Measurements from ENCODE around the gene AJM1.
"Not testable (repeated sequence)": the region's sequence is repeated elsewhere in the genome, so short reads cannot be mapped to it uniquely, and the experiment has no call there.

The AJM1 gene

DNA sequence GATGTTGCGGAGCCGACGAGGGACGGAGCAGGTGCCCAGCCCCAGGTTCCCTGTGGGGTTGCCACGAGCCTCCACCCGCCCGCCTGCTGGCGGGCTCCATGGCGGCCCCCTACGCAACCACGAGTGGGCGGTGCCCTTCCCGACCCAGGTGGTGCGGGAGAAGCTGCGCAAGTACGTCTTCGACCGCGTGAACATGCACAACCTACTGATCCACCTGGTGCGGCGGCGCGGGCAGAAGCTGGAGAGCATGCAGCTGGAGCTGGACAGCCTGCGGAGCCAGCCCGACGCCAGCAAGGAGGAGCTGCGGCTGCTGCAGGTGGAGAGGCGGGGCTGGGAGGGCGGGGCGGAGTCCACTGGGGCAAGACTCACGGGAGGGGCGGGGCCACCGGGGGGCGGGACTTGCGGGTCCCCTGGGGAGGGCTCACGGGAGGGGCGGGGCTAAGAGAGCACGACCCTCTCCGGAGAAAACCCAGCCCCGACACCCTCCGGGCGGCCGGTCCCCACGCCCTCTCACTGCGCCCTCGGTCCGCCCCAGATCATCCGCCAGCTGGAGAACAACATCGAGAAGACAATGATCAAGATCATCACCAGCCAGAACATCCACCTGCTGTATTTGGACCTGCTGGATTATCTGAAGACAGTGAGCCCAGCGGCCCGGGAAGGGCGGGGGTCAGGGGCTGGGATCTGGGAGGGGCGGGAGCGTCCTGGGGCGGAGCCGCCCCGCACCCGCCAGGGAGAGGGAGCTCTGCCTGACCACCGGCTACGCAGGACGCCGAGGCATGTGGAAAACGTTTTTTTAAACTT, 42.2 kb upstream of the AJM1 start:
- Histone ChIP-seq H3K4me3 (ENCODE audit: insufficient read depth, low read depth, low read length, poor library complexity, severe bottlenecking) (peak overlapping the region; percentile 47), H3K36me3 (ENCODE audit: control insufficient read depth, insufficient read depth, low read length) (no peaks in the 10 kb centered on the region), H3K27ac (ENCODE audit: insufficient read depth, low read length, poor library complexity, severe bottlenecking) (peak overlapping the region; percentile 32), H3K4me1 (ENCODE audit: control insufficient read depth, insufficient read depth, low read length, poor library complexity, severe bottlenecking) (peaks cover 22% of the 10 kb centered on the region), H3K27me3 (replicated peaks; ENCODE audit: control insufficient read depth, insufficient read depth, low read length, poor library complexity, severe bottlenecking) (no peaks in the 10 kb centered on the region), H3K9me3 (ENCODE audit: control insufficient read depth, low read length) (no peaks in the 10 kb centered on the region)
- peak; percentile 81 to 93 (median 87) for DNase-seq

DNA sequence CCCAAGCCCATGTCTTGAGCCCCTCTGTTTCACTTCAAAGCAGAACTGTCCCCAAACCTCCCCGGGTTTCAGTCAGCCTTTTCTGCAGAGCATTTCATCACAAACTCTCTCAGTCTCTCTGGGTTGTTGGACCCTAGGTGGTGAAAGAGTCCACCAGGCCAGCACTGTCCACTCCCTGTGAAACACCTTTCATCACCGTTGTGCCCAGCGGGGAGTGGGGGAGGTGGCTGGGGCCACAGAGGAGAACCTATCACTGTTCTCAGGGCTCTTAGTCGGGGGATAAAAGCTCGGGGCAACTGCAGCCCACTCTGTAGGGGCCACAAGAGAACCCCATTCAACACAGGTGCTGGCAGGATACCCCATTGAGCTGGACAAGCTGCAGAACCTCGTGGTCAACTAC, 40.0 kb upstream of the AJM1 start:
- no peaks in the 10 kb centered on the region for H3K27me3 ChIP-seq (replicated peaks; ENCODE audit: control insufficient read depth, insufficient read depth, low read length, poor library complexity, severe bottlenecking)
- no peak for DNase-seq
- H3K36me3 ChIP-seq (ENCODE audit: control insufficient read depth, insufficient read depth, low read length): no peaks in the 10 kb centered on the region
- no peak overlapping the region for H3K27ac ChIP-seq (ENCODE audit: insufficient read depth, low read length, poor library complexity, severe bottlenecking)
- H3K9me3 ChIP-seq (ENCODE audit: control insufficient read depth, low read length): no peaks in the 10 kb centered on the region
- peaks cover 33% of the 10 kb centered on the region for H3K4me1 ChIP-seq (ENCODE audit: control insufficient read depth, insufficient read depth, low read length, poor library complexity, severe bottlenecking)
- H3K4me3 ChIP-seq (ENCODE audit: insufficient read depth, low read depth, low read length, poor library complexity, severe bottlenecking): no peak overlapping the region

DNA sequence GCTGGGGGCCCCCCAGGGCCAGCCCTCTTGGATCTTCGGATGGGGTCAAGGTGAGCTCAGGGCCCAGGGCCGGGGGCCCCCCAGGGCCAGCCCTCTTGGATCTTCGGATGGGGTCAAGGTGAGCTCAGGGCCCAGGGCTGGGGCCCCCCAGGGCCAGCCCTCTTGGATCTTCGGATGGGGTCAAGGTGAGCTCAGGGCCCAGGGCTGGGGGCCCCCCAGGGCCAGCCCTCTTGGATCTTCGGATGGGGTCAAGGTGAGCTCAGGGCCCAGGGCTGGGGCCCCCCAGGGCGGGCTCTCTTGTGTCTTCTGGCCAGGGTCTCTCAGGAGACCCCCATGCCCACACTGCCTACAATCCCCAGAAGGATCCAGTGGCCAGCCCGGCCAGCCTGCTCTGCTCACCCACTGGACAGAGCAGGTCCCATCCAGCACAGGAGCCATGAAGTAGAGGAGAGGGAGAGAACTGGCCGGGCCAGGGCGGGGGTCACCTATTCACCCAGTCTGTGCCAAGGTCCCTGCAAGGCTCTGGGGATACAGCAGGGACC, 39.2 kb upstream of the AJM1 start:
- H3K27me3 ChIP-seq (replicated peaks; ENCODE audit: control insufficient read depth, insufficient read depth, low read length, poor library complexity, severe bottlenecking); H3K36me3 ChIP-seq (ENCODE audit: control insufficient read depth, insufficient read depth, low read length); H3K4me3 ChIP-seq (ENCODE audit: insufficient read depth, low read depth, low read length, poor library complexity, severe bottlenecking); H3K27ac ChIP-seq (ENCODE audit: insufficient read depth, low read length, poor library complexity, severe bottlenecking); H3K9me3 ChIP-seq (ENCODE audit: control insufficient read depth, low read length); DNase-seq: not testable (repeated sequence)
- peaks cover 34% of the 10 kb centered on the region for H3K4me1 ChIP-seq (ENCODE audit: control insufficient read depth, insufficient read depth, low read length, poor library complexity, severe bottlenecking)

DNA sequence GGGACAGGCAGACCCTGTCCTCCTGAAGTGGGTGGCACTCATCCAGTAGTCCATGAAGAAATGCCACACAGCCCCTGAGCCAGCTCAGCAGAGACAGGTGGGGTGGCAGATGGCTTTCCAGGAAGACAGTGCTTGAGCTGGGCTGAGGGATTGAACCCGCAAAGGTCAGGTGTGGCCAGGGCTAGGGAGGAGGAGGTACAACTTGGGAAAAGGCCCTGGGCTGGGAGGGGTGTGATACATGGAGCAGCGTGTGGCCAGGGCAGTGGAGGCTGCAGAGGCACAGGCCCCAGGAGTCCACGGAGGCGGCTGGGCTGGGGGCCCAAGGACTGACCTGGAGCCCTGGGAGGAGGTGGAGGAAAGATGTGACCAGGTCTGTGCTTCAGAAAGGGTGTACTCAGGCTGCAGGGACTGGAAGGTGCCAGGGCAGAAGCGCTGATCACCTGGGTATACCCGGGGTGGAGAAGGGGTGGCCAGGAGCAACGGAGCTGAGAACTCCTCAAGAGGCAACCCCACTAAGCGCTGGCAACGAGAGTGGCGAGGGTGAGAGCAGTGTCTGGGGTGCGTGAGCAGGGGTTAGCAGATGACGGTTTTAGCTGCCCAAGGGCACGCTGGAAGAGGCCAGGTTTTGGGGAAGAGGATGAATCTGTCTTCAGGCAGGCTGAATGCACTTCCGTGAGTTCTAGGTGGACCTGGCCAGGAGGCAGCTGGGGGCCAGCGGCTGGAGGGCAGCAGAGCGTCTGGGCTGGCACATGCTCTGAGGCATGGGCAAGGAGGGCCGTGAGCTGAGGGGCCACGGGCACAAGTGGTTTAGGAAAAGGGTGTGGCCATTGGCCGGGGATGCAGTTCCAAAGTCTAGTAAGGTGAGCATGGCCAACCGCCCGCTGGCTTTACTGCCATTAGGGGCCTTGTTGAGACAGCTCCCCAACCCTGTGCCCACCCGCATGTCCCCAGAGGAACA, 38.4 kb upstream of the AJM1 start:
- Histone ChIP-seq H3K27ac (ENCODE audit: insufficient read depth, low read length, poor library complexity, severe bottlenecking) (no peak overlapping the region), H3K4me3 (ENCODE audit: insufficient read depth, low read depth, low read length, poor library complexity, severe bottlenecking) (no peak overlapping the region)

DNA sequence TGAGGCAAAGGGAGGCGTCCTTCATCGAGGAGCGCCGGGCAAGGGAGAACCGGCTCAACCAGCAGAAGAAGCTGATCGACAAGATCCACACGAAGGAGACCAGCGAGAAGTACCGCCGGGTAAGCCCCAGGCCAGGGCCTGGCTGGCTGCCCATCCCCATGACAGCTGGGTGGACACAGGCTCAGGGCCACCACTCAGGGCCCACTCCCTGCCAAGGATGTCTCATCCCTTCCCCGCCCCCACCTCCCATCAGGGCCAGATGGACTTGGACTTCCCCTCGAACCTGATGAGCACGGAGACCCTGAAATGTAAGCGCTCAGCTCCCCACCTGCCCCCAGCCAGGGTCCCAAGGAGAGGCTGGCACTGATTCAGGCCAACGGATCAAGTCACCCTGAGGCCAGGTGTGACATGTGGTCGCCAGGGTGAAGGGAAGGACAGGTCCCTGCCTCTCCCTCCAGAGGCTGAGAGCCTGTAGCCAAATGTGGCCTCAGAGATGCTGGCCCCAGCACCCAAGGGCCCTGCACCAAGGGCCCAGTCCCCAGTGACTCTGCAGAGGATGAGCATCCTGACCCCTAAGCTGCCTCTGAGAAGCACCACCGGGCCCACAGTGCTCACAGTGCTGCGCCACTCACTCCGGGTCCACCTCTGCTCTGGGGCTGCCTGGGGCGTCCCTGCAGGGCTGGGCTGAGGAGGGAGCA, 37.6 kb upstream of the AJM1 start:
- Histone ChIP-seq H3K4me1 (ENCODE audit: control insufficient read depth, insufficient read depth, low read length, poor library complexity, severe bottlenecking) (peaks cover 32% of the 10 kb centered on the region), H3K27ac (ENCODE audit: insufficient read depth, low read length, poor library complexity, severe bottlenecking) (no peak overlapping the region), H3K9me3 (ENCODE audit: control insufficient read depth, low read length) (no peaks in the 10 kb centered on the region), H3K4me3 (ENCODE audit: insufficient read depth, low read depth, low read length, poor library complexity, severe bottlenecking) (no peak overlapping the region), H3K27me3 (replicated peaks; ENCODE audit: control insufficient read depth, insufficient read depth, low read length, poor library complexity, severe bottlenecking) (no peaks in the 10 kb centered on the region), H3K36me3 (ENCODE audit: control insufficient read depth, insufficient read depth, low read length) (no peaks in the 10 kb centered on the region)
- DNase-seq: no peak

More for the DNA sequence above, 38.4 kb upstream of the AJM1 start:
- Histone ChIP-seq H3K27me3 (replicated peaks; ENCODE audit: control insufficient read depth, insufficient read depth, low read length, poor library complexity, severe bottlenecking) (no peaks in the 10 kb centered on the region), H3K9me3 (ENCODE audit: control insufficient read depth, low read length) (no peaks in the 10 kb centered on the region), H3K36me3 (ENCODE audit: control insufficient read depth, insufficient read depth, low read length) (no peaks in the 10 kb centered on the region), H3K4me1 (ENCODE audit: control insufficient read depth, insufficient read depth, low read length, poor library complexity, severe bottlenecking) (peaks cover 35% of the 10 kb centered on the region)
- DNase-seq: no peak

DNA sequence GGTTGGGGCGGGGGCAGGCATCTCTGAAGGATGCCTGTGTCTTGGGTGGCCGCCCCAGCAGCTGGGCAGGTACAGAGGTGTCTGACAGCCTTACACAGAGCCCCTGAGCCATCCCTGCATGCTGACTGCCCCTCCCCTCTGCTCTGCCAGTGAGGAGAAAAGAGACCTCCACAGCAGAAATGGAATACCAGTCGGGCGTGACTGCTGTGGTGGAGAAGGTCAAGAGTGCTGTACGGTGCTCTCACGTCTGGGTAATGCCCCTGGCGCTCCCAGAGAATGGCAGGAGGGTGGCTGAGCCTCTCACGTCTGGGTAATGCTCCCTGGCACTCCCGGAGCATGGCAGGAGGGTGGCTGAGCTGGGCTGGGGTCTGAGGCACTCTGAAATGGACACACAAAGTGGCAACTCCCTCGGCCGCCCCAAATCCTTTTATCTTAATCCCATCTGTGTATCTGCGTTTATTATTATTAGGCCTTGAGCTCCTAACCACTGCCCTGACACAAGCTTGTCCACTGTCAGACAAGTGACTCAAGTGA, 37.0 kb upstream of the AJM1 start:
- Histone ChIP-seq H3K9me3 (ENCODE audit: control insufficient read depth, low read length) (no peaks in the 10 kb centered on the region), H3K4me1 (ENCODE audit: control insufficient read depth, insufficient read depth, low read length, poor library complexity, severe bottlenecking) (peaks cover 30% of the 10 kb centered on the region), H3K4me3 (ENCODE audit: insufficient read depth, low read depth, low read length, poor library complexity, severe bottlenecking) (no peak overlapping the region)

DNA sequence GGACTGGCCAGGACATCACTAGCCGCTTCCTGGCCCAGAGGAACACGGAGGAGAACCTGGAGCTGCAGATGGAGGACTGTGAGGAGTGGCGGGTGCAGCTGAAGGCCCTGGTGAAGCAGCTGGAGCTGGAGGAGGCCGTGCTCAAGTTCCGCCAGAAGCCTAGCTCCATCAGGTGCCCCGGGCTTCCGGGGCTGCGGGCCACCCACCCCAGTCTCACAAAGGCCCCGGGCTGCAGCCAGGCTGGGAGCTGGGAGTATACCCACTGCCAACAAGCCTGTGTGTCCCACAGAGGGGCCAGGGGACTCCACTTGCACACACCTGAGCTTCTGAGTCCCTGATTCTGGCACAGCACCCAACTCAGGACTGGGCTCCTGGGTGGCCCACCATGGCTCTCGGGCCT, 36.2 kb upstream of the AJM1 start:
- Histone ChIP-seq H3K4me3 (ENCODE audit: insufficient read depth, low read depth, low read length, poor library complexity, severe bottlenecking) (no peak overlapping the region), H3K9me3 (ENCODE audit: control insufficient read depth, low read length) (no peaks in the 10 kb centered on the region), H3K36me3 (ENCODE audit: control insufficient read depth, insufficient read depth, low read length) (no peaks in the 10 kb centered on the region), H3K4me1 (ENCODE audit: control insufficient read depth, insufficient read depth, low read length, poor library complexity, severe bottlenecking) (peaks cover 23% of the 10 kb centered on the region), H3K27ac (ENCODE audit: insufficient read depth, low read length, poor library complexity, severe bottlenecking) (no peak overlapping the region), H3K27me3 (replicated peaks; ENCODE audit: control insufficient read depth, insufficient read depth, low read length, poor library complexity, severe bottlenecking) (no peaks in the 10 kb centered on the region)
- DNase-seq: no peak

More for the DNA sequence above, 37.0 kb upstream of the AJM1 start:
- no peak for DNase-seq
- H3K27me3 ChIP-seq (replicated peaks; ENCODE audit: control insufficient read depth, insufficient read depth, low read length, poor library complexity, severe bottlenecking): no peaks in the 10 kb centered on the region
- no peak overlapping the region for H3K27ac ChIP-seq (ENCODE audit: insufficient read depth, low read length, poor library complexity, severe bottlenecking)
- no peaks in the 10 kb centered on the region for H3K36me3 ChIP-seq (ENCODE audit: control insufficient read depth, insufficient read depth, low read length)

DNA sequence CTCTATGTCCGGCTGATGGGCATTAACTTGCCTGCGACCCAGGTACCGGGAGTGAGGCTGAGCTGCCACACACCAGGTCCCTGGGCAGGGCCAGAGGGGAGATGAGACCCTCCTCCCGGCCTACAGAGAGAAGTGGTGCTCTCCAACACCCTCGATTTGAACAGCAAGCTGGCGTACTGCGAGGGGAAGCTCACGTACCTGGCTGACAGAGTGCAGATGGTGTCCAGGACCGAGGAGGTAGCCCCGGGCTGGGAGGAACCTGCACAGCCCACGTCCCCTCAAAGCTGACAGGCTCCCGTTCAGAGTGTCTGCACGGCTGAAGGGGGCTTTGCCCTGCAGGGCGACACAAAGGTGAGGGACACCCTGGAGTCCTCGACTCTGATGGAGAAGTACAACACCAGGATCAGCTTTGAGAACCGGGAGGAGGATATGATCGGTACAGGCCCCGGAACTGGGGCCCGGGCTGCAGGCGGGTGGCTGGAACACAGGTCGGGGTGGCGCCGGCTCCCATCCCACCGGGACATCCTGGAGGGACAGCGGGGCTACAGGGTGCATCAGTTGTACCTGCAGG, 35.6 kb upstream of the AJM1 start:
- Histone ChIP-seq H3K27me3 (replicated peaks; ENCODE audit: control insufficient read depth, insufficient read depth, low read length, poor library complexity, severe bottlenecking) (no peaks in the 10 kb centered on the region), H3K27ac (ENCODE audit: insufficient read depth, low read length, poor library complexity, severe bottlenecking) (peak overlapping the region; percentile 89), H3K4me3 (ENCODE audit: insufficient read depth, low read depth, low read length, poor library complexity, severe bottlenecking) (peak overlapping the region; percentile 80), H3K36me3 (ENCODE audit: control insufficient read depth, insufficient read depth, low read length) (no peaks in the 10 kb centered on the region), H3K4me1 (ENCODE audit: control insufficient read depth, insufficient read depth, low read length, poor library complexity, severe bottlenecking) (peaks cover 21% of the 10 kb centered on the region), H3K9me3 (ENCODE audit: control insufficient read depth, low read length) (no peaks in the 10 kb centered on the region)
- no peak for DNase-seq

Data from effector memory CD4-positive, alpha-beta T cell (primary cell).